HG02973 (cell line): ENCODE measurements around the gene PRKD1.
A peak's percentile ranks its signal among the peaks of the same experiment; 100 is the strongest.
"Not testable (repeated sequence)": the region's sequence is repeated elsewhere in the genome, so short reads cannot be mapped to it uniquely, and the experiment has no call there.

Experiments
- ATAC-seq: cut with Tn5 transposase; IDR thresholded peaks from one replicate; pipeline ENCODE4 v1.9.1; 2021; ENCODE audit warnings: moderate library complexity; ENCODE audit not compliant: unreplicated experiment

Gene PRKD1

DNA sequence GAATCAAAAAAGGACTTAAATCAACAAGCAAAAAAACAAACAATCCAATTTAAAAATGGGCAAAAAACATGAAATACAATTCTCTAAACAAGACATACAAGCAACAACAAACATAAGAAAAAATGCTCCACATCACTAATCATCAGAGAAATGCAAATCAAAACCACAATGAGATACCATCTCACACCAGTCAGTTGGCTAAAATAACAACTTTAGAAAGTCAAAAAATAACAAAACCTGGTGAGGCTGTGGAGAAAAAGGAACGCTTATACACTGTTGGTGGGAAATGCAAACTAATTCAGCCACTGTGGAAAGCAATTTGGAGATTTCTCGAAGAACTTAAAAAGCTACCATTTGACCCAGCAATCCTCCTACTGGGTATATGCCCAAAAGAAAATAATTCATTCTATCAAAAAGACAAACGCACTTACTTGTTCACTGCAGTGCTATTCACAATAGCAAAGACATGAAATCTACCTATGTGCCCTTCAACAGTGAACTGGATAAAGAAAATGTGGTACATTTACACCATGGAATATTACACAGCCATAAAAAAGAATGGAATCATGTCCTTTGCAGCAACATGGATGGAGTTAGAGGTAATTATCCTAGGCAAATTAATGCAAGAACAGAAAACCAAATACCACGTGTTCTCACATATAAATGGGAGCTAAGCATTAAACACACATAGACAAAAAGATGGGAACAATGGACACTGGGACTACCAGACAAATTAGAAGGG, 26.9 kb downstream of the PRKD1 start:
- no peak for ATAC-seq

DNA sequence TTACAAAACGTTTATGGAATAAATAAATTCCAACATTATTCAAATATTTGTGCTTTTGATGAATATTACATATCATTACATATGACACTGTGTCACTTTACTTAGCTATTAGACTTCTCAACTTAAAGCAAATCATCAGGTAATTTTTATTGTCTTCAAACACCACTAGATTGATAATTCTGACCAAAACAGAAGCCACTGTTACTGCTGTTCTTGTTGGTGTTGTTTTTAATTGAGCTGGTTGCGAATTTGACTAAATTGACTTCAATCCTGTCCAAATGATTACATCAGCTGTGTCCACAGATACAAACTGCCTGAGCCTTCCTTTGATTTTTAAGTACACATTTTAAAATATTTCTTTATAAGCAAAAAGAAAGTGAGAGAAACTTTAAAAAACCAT, 29.2 kb downstream of the PRKD1 start:
- ATAC-seq: no peak

- ATAC-seq: no peak
These were observed 30.5 kb downstream of the PRKD1 start for GRCh38 chr14:29897181-29897580.

DNA sequence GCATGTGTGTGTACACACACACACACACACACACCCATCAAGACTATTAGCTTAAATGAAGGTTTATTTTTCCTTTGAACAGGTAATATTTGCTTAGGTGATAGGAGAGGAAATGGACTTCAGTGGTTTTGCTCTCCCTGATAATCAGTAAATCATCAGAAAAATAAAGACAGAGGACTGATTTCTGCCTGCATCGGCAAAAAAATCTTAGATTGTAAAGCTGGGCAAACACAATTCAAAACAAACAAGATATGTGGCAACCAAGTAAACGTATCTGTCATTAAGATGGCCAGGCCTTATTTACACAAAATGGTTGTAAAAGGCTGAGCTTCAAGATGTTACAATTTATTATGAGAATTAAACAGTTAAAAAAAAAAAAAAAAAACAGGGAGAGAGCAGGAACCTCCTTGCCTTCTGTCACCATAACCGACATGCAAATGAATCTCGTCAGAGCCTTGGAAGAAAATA, 31.3 kb downstream of the PRKD1 start:
- ATAC-seq: no peak

GRCh38 chr14:29895591-29896083, 32.0 kb downstream of the PRKD1 start:
- ATAC-seq: no peak

DNA sequence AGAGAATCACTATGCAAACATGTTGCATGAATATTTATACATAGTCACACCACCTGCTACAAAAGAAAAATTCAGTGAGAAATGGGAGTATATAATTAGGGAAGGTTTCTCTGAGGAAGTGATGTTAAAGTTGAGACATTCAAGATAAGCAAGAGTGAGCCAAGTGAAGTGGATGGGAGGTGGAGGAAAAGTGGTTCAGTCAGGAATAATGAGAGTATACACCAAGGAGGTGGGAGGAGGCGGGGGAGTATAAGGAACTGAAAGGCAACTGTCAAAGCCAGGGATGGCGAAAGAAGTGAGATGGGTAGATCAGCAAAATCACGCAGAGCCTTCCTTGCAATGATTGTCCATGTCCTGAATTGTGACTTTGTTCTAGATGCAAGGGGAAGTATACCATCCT, 33.7 kb downstream of the PRKD1 start:
- no peak for ATAC-seq

DNA sequence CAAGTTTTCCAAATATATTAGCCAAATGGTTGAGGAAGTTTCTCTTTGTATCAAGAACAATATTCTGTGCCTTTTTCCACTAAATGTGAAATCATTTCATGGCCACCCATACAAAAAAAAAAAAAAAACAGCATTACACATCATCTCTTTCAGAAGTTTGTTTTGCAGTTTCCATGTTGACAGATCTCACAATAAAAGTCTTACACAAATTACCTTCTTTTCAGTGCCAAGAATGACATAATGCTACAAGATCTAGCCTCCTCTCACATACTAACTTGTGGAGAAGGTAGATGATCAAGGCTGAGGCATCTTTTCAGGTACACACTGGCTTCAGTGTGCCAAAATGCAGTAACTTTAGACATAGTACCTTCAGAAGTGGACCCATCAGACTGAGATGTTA, 35.3 kb downstream of the PRKD1 start:
- ATAC-seq: no peak

GRCh38 chr14:29885988-29886387, 41.7 kb downstream of the PRKD1 start:
- ATAC-seq: no peak

GRCh38 chr14:29868000-29868399, 59.6 kb downstream of the PRKD1 start:
- no peak for ATAC-seq

- no peak for ATAC-seq
These were observed 62.3 kb downstream of the PRKD1 start for GRCh38 chr14:29865299-29865698.

DNA sequence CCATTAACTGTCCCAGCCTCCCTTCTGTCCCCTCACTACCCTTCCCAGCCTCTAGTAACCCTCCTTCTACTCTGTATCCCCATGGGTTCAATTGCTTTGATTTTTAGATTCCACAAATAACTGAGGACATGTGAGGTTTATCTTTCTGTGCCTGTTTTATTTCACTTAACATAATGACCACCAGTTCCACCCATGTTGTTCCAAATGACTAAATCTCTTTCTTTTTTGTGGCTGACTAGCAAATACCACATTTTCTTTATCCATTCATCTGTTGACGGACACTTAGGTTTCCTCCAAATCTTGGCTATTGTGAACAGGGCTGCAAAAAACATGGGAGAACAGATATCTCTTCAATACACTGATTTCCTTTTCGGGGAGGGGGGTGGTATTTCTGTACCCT, 65.7 kb downstream of the PRKD1 start:
- no peak for ATAC-seq

DNA sequence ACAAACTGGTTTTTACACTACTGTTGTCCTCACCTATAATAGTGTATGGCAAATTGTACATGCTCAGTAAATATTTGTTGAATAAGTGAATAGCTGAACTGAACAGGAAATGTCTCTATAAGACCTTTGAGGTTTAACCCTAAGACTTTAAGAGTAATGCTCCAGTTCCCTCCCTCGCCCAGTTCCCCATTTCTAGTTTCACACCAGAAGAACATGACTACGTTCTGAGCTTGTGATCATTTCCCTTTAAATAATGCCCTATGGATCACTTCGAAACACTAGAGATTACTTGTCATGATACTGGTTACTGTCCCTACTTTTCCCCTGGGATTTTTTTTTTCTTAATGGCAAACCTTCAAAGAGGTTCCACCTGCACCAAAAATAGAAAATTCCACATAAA, 69.3 kb downstream of the PRKD1 start:
- peak; percentile 90 for ATAC-seq

DNA sequence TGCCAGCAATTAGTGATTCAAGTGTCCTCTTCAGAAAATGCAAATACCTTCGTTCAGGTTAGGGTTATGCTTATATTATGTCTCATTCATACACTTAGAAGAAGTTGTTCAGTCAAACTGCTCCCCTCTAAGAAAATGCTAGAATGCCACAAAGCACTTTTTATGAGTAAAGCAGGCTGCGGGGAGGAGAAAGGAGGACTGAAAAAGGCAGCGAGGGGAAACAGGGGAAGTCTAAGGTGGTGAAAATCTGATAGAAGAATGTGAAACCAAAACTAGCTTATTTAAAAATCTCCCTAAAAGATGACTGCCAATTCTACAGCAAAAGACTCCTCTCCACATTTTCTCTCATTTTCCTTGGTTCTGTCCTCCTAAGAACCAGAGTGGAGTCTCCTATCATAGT, 70.1 kb downstream of the PRKD1 start:
- ATAC-seq: peak; percentile 81

DNA sequence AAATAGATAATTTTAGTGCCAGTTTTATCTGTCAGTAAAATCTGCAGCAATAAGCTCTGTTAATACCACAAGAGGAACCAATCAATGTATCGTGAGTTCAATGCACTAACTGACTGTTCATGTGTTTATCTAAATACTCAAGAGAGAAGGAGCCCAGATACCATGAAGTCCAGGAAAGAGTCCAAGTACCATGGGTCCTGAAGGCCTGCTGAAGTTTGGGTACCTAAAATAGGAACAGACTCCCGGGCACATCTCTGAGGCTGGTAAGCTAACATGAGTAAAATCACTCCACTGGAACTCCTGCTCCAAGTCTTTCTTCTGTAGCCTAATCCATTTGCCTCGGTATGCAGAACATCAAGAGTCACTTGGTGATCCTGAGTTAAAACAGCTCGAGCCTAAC, 71.1 kb downstream of the PRKD1 start:
- ATAC-seq: no peak

- not testable (repeated sequence) for ATAC-seq
These were observed 74.0 kb downstream of the PRKD1 start for GRCh38 chr14:29853691-29854090.

GRCh38 chr14:29853272-29853671, 74.4 kb downstream of the PRKD1 start:
- ATAC-seq: no peak

- no peak for ATAC-seq
These were observed 76.2 kb downstream of the PRKD1 start for GRCh38 chr14:29851397-29851796.

- ATAC-seq: peak; percentile 11
These were observed 80.6 kb downstream of the PRKD1 start for GRCh38 chr14:29847056-29847380.

- ATAC-seq: peak; percentile 78
These were observed 81.2 kb downstream of the PRKD1 start for GRCh38 chr14:29846339-29847055.

GRCh38 chr14:29843981-29844380, 83.7 kb downstream of the PRKD1 start:
- no peak for ATAC-seq

DNA sequence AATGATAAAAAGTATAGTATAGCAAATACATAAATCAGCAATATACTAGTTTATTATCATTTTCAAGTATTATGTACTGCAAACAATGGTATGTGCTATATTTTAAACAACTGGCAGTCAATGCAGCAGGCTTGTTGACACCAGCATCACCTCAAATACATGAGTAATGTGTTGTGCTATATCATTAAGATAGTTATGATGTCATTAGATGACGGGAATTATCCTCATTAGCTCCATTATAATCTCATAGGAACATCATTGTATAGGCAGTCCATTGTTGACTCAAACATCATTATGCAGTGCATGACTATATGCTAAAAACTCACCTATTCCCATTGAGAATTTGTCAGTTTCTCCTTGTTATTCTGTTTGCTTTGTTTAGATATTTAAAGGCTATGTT, 85.4 kb downstream of the PRKD1 start:
- no peak for ATAC-seq

GRCh38 chr14:29840369-29840892, 87.2 kb downstream of the PRKD1 start:
- not testable (repeated sequence) for ATAC-seq
